HL-60/S4 treated with phorbol 12-myristate 13-acetate at 8.2 ng/mL for 4 days and 3 days (cell line): Measurements from ENCODE around the gene DNAL4.

Experiments used
- in situ Hi-C: fragments of 300-500 bp; cut with MboI; formaldehyde crosslinking; loops from 2 replicates; pipeline ENCODE4 v1.15.0; 2022; ENCODE audit warnings: low sequenced_read_pairs

DNAL4 gene

GRCh38 chr22:38788021-38788816, 5.7 kb downstream of the DNAL4 start:
- in situ Hi-C loops, result no loop called here

GRCh38 chr22:38786631-38787030, 7.3 kb downstream of the DNAL4 start:
- in situ Hi-C loops, result no loop called here

GRCh38 chr22:38784856-38785255, 9.1 kb downstream of the DNAL4 start:
- in situ Hi-C loops, result no loop called here

- in situ Hi-C loops, result no loop called here
Observed at GRCh38 chr22:38784035-38784434, 9.9 kb downstream of the DNAL4 start.

GRCh38 chr22:38783095-38783615, 10.8 kb downstream of the DNAL4 start:
- in situ Hi-C loops, result no loop called here

GRCh38 chr22:38782402-38783094, 11.4 kb downstream of the DNAL4 start:
- in situ Hi-C loops, result no loop called here

GRCh38 chr22:38781033-38781432, 12.9 kb downstream of the DNAL4 start:
- in situ Hi-C loops, result no loop called here

GRCh38 chr22:38777087-38777671, 16.8 kb downstream of the DNAL4 start:
- in situ Hi-C loops, result no loop called here

- in situ Hi-C loops, result no loop called here
Observed at GRCh38 chr22:38776086-38776485, 17.9 kb downstream of the DNAL4 start.

GRCh38 chr22:38775656-38776055, 18.3 kb downstream of the DNAL4 start:
- in situ Hi-C loops, result no loop called here

- in situ Hi-C loops, result no loop called here
Observed at GRCh38 chr22:38774496-38775166, 19.3 kb downstream of the DNAL4 start.

- in situ Hi-C loops, result no loop called here
Observed at GRCh38 chr22:38773363-38773946, 20.5 kb downstream of the DNAL4 start.

- in situ Hi-C loops, result no loop called here
Observed at GRCh38 chr22:38772623-38772873, 21.4 kb downstream of the DNAL4 start.

- in situ Hi-C loops, result no loop called here
Observed at GRCh38 chr22:38770257-38770949, 23.5 kb downstream of the DNAL4 start.

- in situ Hi-C loops, result no loop called here
Observed at GRCh38 chr22:38768036-38768435, 25.9 kb downstream of the DNAL4 start.

GRCh38 chr22:38767313-38767712, 26.6 kb downstream of the DNAL4 start:
- in situ Hi-C loops, result no loop called here

GRCh38 chr22:38766076-38766777, 27.7 kb downstream of the DNAL4 start:
- in situ Hi-C loops, result no loop called here

- in situ Hi-C loops, result no loop called here
Observed at GRCh38 chr22:38762551-38762983, 31.4 kb downstream of the DNAL4 start.

- in situ Hi-C loops, result no loop called here
Observed at GRCh38 chr22:38761202-38762162, 32.5 kb downstream of the DNAL4 start.
